T47D (cell line): ENCODE results near the gene TIGD1.

ENCODE experiments used
- DNase-seq, 2 experiments: peaks; one replicate each; pipeline versions ENCODE4 v3.0.0 to v3.0.0-alpha.2; 2011 to 2012; ENCODE audit warnings: low read depth in 1 of 2, low spot score in 1 of 2
- JUND ChIP-seq: IDR thresholded peaks from 2 replicates; pipeline ENCODE4 v1.6.1; 2012; ENCODE audit warnings: low read depth
- in situ Hi-C: cut with HindIII; loops from 2 replicates; pipeline ENCODE4 v1.10.0; 2016; ENCODE audit warnings: low sequenced_read_pairs, low pct_unique_long_range_greater_than_20kb

The TIGD1 gene

GRCh38 chr2:232556426-232556825, 6.1 kb upstream of the TIGD1 start:
- no peak for TF ChIP-seq JUND

DNA sequence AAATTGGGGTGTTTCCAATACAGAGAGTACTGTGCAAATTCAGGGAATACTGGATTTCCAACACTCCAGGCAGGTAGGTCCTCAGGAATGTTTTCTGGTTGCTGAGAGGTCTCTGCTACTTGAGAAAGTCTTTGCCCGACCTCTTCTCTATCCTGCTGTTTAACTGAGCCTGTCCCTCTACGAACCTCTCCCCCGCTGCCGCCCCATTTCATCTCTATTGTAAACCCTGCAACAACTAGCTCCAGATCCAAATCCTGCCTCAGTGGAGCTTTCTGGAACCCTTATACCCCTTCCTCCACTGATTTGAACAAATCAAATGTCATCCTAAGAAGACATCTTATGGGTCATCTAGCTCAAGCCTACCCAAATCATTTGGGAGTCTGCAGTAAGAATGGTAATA, 1.4 kb upstream of the TIGD1 start:
- TF ChIP-seq JUND: no peak
- in situ Hi-C loops: no loop called here
- no peak for DNase-seq

More at GRCh38 chr2:232556426-232556825, 6.1 kb upstream of the TIGD1 start:
- in situ Hi-C loops: no loop called here
- DNase-seq: no peak

DNA sequence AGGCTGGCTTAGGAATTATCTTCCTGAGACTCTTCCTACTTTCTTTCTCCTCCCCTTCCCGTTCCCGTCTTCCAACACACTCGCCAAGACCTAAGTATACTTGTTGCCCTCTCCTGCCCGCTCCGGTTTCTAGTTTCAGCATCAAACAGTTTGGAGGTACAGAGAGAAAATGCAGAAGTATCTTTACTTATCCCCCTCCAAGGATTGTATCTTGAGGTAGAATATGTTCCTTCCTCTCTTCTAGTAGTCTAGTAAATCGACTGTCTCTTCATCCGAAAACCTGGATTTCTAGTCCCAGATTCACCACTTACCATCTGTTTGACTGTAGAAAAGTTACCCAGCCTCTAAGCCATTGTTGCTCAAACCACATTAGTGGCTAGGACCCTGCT, 887 bp upstream of the TIGD1 start:
- no peak for DNase-seq
- in situ Hi-C loops: no loop called here
- no peak for TF ChIP-seq JUND

- TF ChIP-seq JUND: no peak
- in situ Hi-C loops: no loop called here
- DNase-seq: no peak
These were observed 553 bp downstream of the TIGD1 start for GRCh38 chr2:232549655-232550353.

DNA sequence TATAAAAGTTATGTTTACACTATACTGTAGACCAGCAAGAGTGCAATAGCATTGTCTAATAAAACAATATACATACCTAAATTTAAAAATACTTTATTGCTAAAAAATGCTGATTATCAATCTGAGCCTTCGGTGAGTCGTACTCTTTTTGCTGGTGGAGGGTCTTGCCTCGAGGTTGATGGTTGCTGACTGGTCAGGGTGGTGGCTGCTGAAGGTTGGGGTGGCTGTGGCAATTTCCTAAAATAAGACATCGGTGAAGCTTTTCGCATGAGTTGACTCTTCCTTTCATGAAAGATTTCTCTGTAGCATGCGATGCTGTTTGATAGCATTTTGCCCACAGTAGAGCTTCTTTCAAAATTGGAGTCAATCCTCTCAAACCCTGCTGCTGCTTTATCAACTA, 2.4 kb downstream of the TIGD1 start:
- in situ Hi-C loops: no loop called here
- TF ChIP-seq JUND: no peak

GRCh38 chr2:232545511-232546375, 4.6 kb downstream of the TIGD1 start:
- DNase-seq: no peak
- in situ Hi-C loops: no loop called here
- no peak for TF ChIP-seq JUND

More for the DNA sequence above, 2.4 kb downstream of the TIGD1 start:
- DNase-seq: no peak

- DNase-seq: no peak
- TF ChIP-seq JUND: no peak
- in situ Hi-C loops: no loop called here
These were observed 5.7 kb downstream of the TIGD1 start for GRCh38 chr2:232544674-232545073.

GRCh38 chr2:232543928-232544631, 6.3 kb downstream of the TIGD1 start:
- no peak for TF ChIP-seq JUND
- in situ Hi-C loops: no loop called here
- no peak for DNase-seq

GRCh38 chr2:232543491-232543890, 6.9 kb downstream of the TIGD1 start:
- in situ Hi-C loops: no loop called here
- DNase-seq: no peak
- no peak for TF ChIP-seq JUND

GRCh38 chr2:232542715-232543467, 7.5 kb downstream of the TIGD1 start:
- in situ Hi-C loops: no loop called here
- no peak for DNase-seq
- no peak for TF ChIP-seq JUND

GRCh38 chr2:232541961-232542714, 8.2 kb downstream of the TIGD1 start:
- TF ChIP-seq JUND: no peak
- no peak for DNase-seq
- in situ Hi-C loops: no loop called here
